Heart left ventricle (tissue), 16 donors: ENCODE results near the gene USP2. TPM values are rescaled to one million over a fixed set of nuclear protein-coding genes. Genes with fewer than 3 reads are reported as not detected.
"Not testable (repeated sequence)": the region's sequence is repeated elsewhere in the genome, so short reads cannot be mapped to it uniquely, and the experiment has no call there.

Experiments used
- ATAC-seq, 4 donors: fragments of 200-7000 bp; cut with Tn5 transposase; one replicate each; pipeline ENCODE4 v1.9.1; 2020 to 2022; ENCODE audit warnings: moderate library complexity in 4 of 4, mild to moderate bottlenecking in 3 of 4, moderate number of reproducible peaks in 1 of 4
- DNase-seq, 5 donors: peaks; one replicate each; pipeline ENCODE4 v3.0.0-alpha.2; 2020
- H3K27ac ChIP-seq, 12 donors: fragments of 200-600 bp; sonication (generic) in 4 of 12; one replicate each; pipeline versions ENCODE4 v1.5.0 to v1.8.0; 2016 to 2022; ENCODE audit warnings: mild to moderate bottlenecking in 2 of 12
- H3K27me3 ChIP-seq, 9 donors: fragments of 200-600 bp; sonication (generic) in 2 of 9; one replicate each; pipeline versions ENCODE4 v1.5.1 to v1.8.0; 2016 to 2022; ENCODE audit warnings: mild to moderate bottlenecking in 3 of 9
- H3K36me3 ChIP-seq, 9 donors: fragments of 200-600 bp; sonication (generic) in 2 of 9; one replicate each; pipeline versions ENCODE4 v1.5.0 to v1.8.0; 2018 to 2022; ENCODE audit warnings: mild to moderate bottlenecking in 2 of 9
- H3K4me1 ChIP-seq, 12 donors: fragments of 200-600 bp; sonication (generic) in 4 of 12; one replicate each; pipeline versions ENCODE4 v1.5.0 to v1.8.0; 2016 to 2022; ENCODE audit warnings: mild to moderate bottlenecking in 3 of 12
- H3K4me3 ChIP-seq, 12 donors: fragments of 200-600 bp; sonication (generic) in 4 of 12; one replicate each; pipeline versions ENCODE4 v1.5.0 to v1.8.0; 2017 to 2022; ENCODE audit warnings: mild to moderate bottlenecking in 9 of 12, moderate library complexity in 4 of 12
- H3K9me3 ChIP-seq, 12 donors: fragments of 200-600 bp; sonication (generic) in 4 of 12; one replicate each; pipeline versions ENCODE4 v1.5.0 to v1.8.0; 2016 to 2022; ENCODE audit warnings: mild to moderate bottlenecking in 1 of 12
- POLR2A ChIP-seq, 2 donors: fragments of 450-650 bp; IDR thresholded peaks; one replicate each; pipeline ENCODE4 v1.6.1; 2017; ENCODE audit warnings: antibody characterized with exemption in 2 of 2, mild to moderate bottlenecking in 2 of 2, moderate library complexity in 2 of 2
- WGBS, 4 donors: extraction: QIAGEN DNeasy Blood & Tissue Kit in 2 of 4; methylation state at CpG; one replicate each; pipeline versions ENCODE4 v1.1.5 to v1.1.7; 2013 to 2018; 5-methylcytosine and 5-hydroxymethylcytosine counted together
- intact Hi-C, 10 donors: fragments of 100-400 bp; cut with DNase I; formaldehyde crosslinking; loops; one replicate each; pipeline versions ENCODE4 v1.11.1 to v1.14.2; 2022
- polyA plus RNA-seq, 2 donors: library from polyadenylated mRNA; stranded (reverse); fragments of 200-250 nt; gene quantifications; one replicate each; pipeline ENCODE4 v1.2.3, GENCODE V29; 2013
- total RNA-seq, 9 donors: library from RNA; depleted of rRNA in 2 of 9; stranded (reverse); fragments of >200 nt in 2 of 9; fragmentation: NEBNext Ultra II Directional in 3 of 9; extraction: Animal tissue kit (Norgen Biotek cat#: 25700) in 3 of 9; gene quantifications; one replicate each; pipeline versions ENCODE4 v1.1.0 to v1.2.4, GENCODE V29; 2016 to 2023
- TF ChIP-seq, protein P1 (sequence below), 12 donors: fragments of 200-600 bp; sonication (generic) in 4 of 12; IDR thresholded peaks; one replicate each; pipeline versions ENCODE4 v1.5.0 to v1.8.0; 2018 to 2022; ENCODE audit warnings: antibody characterized with exemption in 12 of 12, mild to moderate bottlenecking in 5 of 12
- donor health status: ischemic (EF 13 %, LVEDD 7.1; RV severe dilation, severe dysfunction).
- donor health status: healthy with polysubstance abuse.
- donor health status: DM: no; HTN: yes; CAD: no.
- donor health status: DM: no; HTN: no; CAD: no.
- donor health status: ischemic (EF 25% LVEDD 6.9; RV normal size, moderate dysfunction).
- donor health status: ischemic (EF 25% LVEDD 5.7; RV mildly dilated, moderate dysfunction).
- donor health status: healthy.
- donor health status: DM: yes; HTN: yes; CAD: no.
- donor health status: ischemic (EF 35%, LVEDD 5.7; RV mildly dilated, moderate dysfunction).
- donor health status: nonischemic (EF 11% LVEDD 7.7; RV severe dilation, severe dysfunction).
- donor health status: DM: yes; HTN: yes; CAD: no.
- donor health status: PGD.
- donor health status: ischemic (EF 29% LVEDD 5.4; RV normal size, mild dysfunction).
- donor health status: nonischemic (EF 23%, LVEDD 6.1; RV moderate dilation, normal function).

USP2 gene
- total and polyA plus RNA-seq, 11 donors: 53.7 to 138 (median 108) TPM

DNA sequence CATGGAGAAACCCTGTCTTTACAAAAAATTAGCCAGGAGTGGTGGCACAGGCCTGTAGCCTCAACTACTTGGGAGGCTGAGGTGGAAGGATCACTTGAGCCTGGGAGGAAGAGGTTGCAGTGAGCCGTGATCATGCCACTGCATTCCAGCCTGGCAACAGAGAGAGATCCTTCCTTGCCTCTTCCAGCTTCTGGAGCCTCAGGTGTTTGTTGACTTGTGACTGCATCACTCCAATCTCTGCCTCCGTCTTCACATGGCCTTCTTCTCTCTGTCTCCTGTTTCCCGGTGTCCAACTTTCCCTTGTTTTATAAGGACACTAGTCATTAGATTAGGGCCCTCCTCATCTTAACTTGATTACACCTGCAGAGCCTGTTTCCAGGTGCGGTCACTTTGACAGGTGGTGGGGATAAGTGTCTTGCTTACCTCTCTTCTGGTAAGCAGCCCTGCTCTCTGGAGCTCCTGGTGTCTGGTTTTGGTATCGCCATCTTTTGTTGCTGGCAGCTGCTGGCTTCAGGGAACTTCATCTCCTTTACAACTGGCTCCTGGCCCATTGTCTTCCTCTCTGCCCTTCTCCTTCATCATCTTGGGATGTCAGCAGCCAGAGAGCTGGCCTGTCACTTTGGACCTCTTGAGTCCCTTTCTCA, 8.2 kb upstream of the USP2 start:
- H3K4me3 ChIP-seq: no peak overlapping the region
- no peaks in the 10 kb centered on the region for H3K4me1 ChIP-seq
- H3K36me3 ChIP-seq: no peaks in the 10 kb centered on the region
- DNase-seq (no peak), ATAC-seq (no peak)
- intact Hi-C loops: loop anchor here in 4 of 10 donors (5.0 to 10.0 kb wide), 2 partner anchors 83 to 85 kb away; no protein-coding TSS in a partner anchor
- no peak overlapping the region for H3K27ac ChIP-seq
- no peaks in the 10 kb centered on the region for H3K9me3 ChIP-seq
- WGBS, 4 donors: 72 to 81% (median 74%) methylated on average over 5 of the region's 5 CpGs
- no peaks in the 10 kb centered on the region for H3K27me3 ChIP-seq
- TF ChIP-seq, protein P1, sequence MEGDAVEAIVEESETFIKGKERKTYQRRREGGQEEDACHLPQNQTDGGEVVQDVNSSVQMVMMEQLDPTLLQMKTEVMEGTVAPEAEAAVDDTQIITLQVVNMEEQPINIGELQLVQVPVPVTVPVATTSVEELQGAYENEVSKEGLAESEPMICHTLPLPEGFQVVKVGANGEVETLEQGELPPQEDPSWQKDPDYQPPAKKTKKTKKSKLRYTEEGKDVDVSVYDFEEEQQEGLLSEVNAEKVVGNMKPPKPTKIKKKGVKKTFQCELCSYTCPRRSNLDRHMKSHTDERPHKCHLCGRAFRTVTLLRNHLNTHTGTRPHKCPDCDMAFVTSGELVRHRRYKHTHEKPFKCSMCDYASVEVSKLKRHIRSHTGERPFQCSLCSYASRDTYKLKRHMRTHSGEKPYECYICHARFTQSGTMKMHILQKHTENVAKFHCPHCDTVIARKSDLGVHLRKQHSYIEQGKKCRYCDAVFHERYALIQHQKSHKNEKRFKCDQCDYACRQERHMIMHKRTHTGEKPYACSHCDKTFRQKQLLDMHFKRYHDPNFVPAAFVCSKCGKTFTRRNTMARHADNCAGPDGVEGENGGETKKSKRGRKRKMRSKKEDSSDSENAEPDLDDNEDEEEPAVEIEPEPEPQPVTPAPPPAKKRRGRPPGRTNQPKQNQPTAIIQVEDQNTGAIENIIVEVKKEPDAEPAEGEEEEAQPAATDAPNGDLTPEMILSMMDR (IDR thresholded peaks at IDR 0.05): peak in 3 of 12 donors; percentile 21 to 33 (median 23)
- no peak for TF ChIP-seq POLR2A (IDR thresholded peaks at IDR 0.05)

DNA sequence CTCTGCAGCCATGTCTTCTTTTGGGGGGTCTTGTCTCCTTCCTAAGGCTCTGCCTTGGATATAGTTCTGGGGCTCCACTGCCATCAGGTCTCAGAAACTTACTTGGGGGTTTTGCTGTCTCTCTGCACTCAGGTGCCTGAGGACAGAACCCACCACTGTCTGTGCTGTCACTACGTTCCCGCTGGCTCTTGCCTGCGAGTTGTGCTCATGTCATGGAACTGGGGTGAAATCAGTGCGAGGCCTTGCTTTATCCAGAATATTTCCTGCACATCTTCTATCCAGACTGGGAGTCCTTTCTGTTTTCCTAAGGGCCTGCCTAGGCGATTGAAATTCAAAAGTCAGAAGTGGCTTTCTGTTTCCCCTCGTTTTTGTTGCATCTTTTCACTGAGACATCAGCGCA, 6.6 kb upstream of the USP2 start:
- no peak for ATAC-seq
- H3K36me3 ChIP-seq: no peaks in the 10 kb centered on the region
- H3K4me1 ChIP-seq: no peaks in the 10 kb centered on the region
- WGBS, 4 donors: 86 to 92% (median 90%) methylated on average over 7 of the region's 7 CpGs
- no peak for TF ChIP-seq POLR2A (IDR thresholded peaks at IDR 0.05)
- TF ChIP-seq, protein P1 (IDR thresholded peaks at IDR 0.05): no peak
- intact Hi-C loops: loop anchor here in 4 of 10 donors (5.0 to 10.0 kb wide), 2 partner anchors 84 to 87 kb away; no protein-coding TSS in a partner anchor
- no peak for DNase-seq
- H3K9me3 ChIP-seq: no peaks in the 10 kb centered on the region
- no peaks in the 10 kb centered on the region for H3K27me3 ChIP-seq
- no peak overlapping the region for H3K27ac ChIP-seq
- no peak overlapping the region for H3K4me3 ChIP-seq

DNA sequence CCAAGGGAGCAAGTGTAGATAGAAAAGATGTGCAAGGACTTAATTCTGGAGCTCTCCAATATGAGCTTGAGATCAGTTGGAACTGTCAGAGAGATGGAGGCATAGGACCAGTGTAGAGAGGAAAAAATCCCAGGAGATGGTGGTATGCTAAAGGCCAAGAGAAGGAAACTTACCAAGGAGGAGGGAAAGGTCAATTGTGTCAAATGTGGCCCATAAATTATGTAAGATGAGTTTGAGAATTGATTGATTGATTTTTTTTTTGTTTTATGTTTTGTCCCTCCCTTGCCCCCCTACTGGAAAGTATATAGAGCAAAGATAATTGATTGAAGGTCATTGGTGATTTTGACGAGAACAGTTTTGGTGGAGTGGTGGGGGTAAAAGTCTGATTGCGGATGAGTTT, 2.8 kb upstream of the USP2 start:
- intact Hi-C loops: loop anchor here in 5 of 10 donors (5.0 to 10.0 kb wide), 4 partner anchors 47 to 93 kb away; no protein-coding TSS in a partner anchor
- DNase-seq (no peak), ATAC-seq (no peak)
- Histone ChIP-seq H3K36me3 (no peaks in the 10 kb centered on the region), H3K27ac (no peak overlapping the region), H3K9me3 (no peaks in the 10 kb centered on the region), H3K4me1 (peaks cover 0 to 23% (median 17%) of the 10 kb centered on the region in 12 donors), H3K27me3 (peaks cover 0 to 7% (median 0%) of the 10 kb centered on the region in 9 donors), H3K4me3 (no peak overlapping the region)
- WGBS, 4 donors: 82 to 93% (median 89%) methylated on average over 2 of the region's 2 CpGs
- TF ChIP-seq POLR2A (IDR thresholded peaks at IDR 0.05): no peak
- TF ChIP-seq, protein P1 (IDR thresholded peaks at IDR 0.05): no peak

DNA sequence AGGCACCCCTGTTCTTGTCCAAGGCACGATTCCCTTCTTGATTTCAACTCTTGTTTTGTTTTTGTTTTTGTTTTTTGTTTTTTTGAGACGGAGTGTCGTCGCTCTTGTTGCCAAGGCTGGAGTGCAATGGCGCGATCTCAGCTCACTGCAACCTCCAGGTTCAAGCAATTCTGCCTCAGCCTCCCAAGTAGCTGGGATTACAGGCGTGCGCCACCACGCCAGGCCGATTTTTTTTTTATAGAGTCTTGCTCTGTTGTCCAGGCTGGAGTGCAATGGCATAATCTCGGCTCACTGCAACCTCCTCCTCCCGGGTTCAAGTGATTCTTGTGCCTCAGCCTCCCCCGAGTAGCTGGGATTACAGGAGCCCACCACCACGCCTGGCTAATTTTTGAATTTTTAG, 1.0 kb upstream of the USP2 start:
- H3K4me1 ChIP-seq: peaks cover 0 to 31% (median 17%) of the 10 kb centered on the region in 12 donors
- H3K27ac ChIP-seq, H3K36me3 ChIP-seq, DNase-seq, ATAC-seq, H3K4me3 ChIP-seq, H3K9me3 ChIP-seq, H3K27me3 ChIP-seq: not testable (repeated sequence)
- 88 to 92% (median 90%) methylated on average over 14 of the region's 14 CpGs for WGBS, 4 donors
- intact Hi-C loops: loop anchor here in 5 of 10 donors (5.0 to 10.0 kb wide), 4 partner anchors 45 to 95 kb away; no protein-coding TSS in a partner anchor
